Right atrium auricular region (tissue), 2 donors: Measurements from ENCODE around the gene CGRRF1. TPM values are rescaled to one million over a fixed set of nuclear protein-coding genes. Genes with fewer than 3 reads are reported as not detected.

Experiments
- DNase-seq: peaks from one replicate; pipeline ENCODE4 v3.0.0-alpha.2; 2019; ENCODE audit warnings: low spot score
- H3K27ac ChIP-seq, 2 donors: fragments of 200-600 bp; sonication (generic); 1 replicate in 1 of 2; 2 replicates in 1 of 2; pipeline ENCODE4 v1.5.1; 2016 to 2019
- H3K27me3 ChIP-seq, 2 donors: fragments of 200-600 bp; sonication (generic); one replicate each; pipeline versions ENCODE4 v1.5.1 to v1.6.0; 2017 to 2019
- H3K36me3 ChIP-seq: fragments of 200-600 bp; sonication (generic); one replicate; pipeline ENCODE4 v1.5.1; 2016
- H3K4me1 ChIP-seq, 2 donors: fragments of 200-600 bp; sonication (generic); one replicate each; pipeline versions ENCODE4 v1.5.1 to v1.6.0; 2017 to 2019
- H3K4me3 ChIP-seq, 2 donors: fragments of 200-600 bp; sonication (generic); 1 replicate in 1 of 2; 2 replicates in 1 of 2; pipeline ENCODE4 v1.5.1; 2017 to 2019; ENCODE audit warnings: mild to moderate bottlenecking in 1 of 2, moderate library complexity in 1 of 2
- H3K9me3 ChIP-seq, 2 donors: fragments of 200-600 bp; sonication (generic); one replicate each; pipeline ENCODE4 v1.5.1; 2019
- total RNA-seq, 2 donors: library from RNA; depleted of rRNA; stranded (reverse); fragments of >200 nt; gene quantifications; one replicate each; pipeline ENCODE4 v1.1.0, GENCODE V29; 2016
- TF ChIP-seq, protein P1 (sequence below), 2 donors: fragments of 200-600 bp; sonication (generic); IDR thresholded peaks; one replicate each; pipeline ENCODE4 v1.5.1; 2019; ENCODE audit warnings: antibody characterized with exemption in 2 of 2

CGRRF1 gene
- total RNA-seq, 2 donors from 2014 or later: 12.4 to 17.4 TPM

DNA sequence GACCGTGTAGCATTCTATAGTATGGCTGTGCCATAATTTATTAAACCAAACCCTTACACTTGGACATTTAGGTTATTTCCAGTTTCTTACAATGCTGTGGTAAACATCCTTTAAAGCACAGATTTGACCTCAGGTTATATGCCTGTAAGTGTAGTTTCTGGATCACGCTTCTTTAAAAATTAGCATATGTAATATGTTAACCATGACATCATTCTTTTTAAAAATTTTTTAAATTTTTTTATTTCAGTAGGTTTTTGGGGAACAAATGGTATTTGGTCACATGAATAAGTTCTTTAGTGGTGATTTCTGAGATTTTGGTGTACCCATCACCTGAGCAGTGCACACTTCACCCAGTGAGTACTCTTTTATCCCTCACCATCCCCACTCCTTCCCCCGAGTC lies 75.5 kb downstream of the CGRRF1 start:
- no peaks in the 10 kb centered on the region for H3K27me3 ChIP-seq
- no peak for DNase-seq
- H3K4me3 ChIP-seq: no peak overlapping the region
- no peaks in the 10 kb centered on the region for H3K9me3 ChIP-seq
- TF ChIP-seq, protein P1, sequence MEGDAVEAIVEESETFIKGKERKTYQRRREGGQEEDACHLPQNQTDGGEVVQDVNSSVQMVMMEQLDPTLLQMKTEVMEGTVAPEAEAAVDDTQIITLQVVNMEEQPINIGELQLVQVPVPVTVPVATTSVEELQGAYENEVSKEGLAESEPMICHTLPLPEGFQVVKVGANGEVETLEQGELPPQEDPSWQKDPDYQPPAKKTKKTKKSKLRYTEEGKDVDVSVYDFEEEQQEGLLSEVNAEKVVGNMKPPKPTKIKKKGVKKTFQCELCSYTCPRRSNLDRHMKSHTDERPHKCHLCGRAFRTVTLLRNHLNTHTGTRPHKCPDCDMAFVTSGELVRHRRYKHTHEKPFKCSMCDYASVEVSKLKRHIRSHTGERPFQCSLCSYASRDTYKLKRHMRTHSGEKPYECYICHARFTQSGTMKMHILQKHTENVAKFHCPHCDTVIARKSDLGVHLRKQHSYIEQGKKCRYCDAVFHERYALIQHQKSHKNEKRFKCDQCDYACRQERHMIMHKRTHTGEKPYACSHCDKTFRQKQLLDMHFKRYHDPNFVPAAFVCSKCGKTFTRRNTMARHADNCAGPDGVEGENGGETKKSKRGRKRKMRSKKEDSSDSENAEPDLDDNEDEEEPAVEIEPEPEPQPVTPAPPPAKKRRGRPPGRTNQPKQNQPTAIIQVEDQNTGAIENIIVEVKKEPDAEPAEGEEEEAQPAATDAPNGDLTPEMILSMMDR (IDR thresholded peaks at IDR 0.05): no peak
- no peaks in the 10 kb centered on the region for H3K36me3 ChIP-seq
- H3K27ac ChIP-seq: no peak overlapping the region
- H3K4me1 ChIP-seq: peaks cover 0 to 20% of the 10 kb centered on the region in 2 donors

Other genes starting within 250 kb of the CGRRF1 start
- gene CDKN3, start 112.9 kb upstream of the CGRRF1 start, total RNA-seq: 10 to 100 TPM in 1 of 2 donors, 1 to 10 TPM in 1; 3.6 to 11.1 TPM
- gene CNIH1, start 68.5 kb upstream of the CGRRF1 start, total RNA-seq: 100 to 1,000 TPM; 132 to 134 TPM
- 10 to 100 TPM; 28.0 to 29.4 TPM for gene GMFB, start 20.9 kb upstream of the CGRRF1 start, total RNA-seq
- gene SAMD4A, start 57.2 kb downstream of the CGRRF1 start, total RNA-seq: 100 to 1,000 TPM in 1 of 2 donors, 10 to 100 TPM in 1; 74.5 to 102 TPM